WERI-Rb-1 (cell line): ENCODE measurements around the gene FRMD4A.

Experiments used
- DNase-seq: peaks from one replicate; pipeline ENCODE4 v3.0.0-alpha.2; 2020
- H3K27ac ChIP-seq: fragments of 250-450 bp; sonication (Bioruptor Pico); 2 replicates; pipeline ENCODE4 v1.5.1; 2020; ENCODE audit warnings: mild to moderate bottlenecking, moderate library complexity
- H3K27me3 ChIP-seq: fragments of 250-450 bp; sonication (Bioruptor Pico); 2 replicates; pipeline ENCODE4 v1.5.1; 2021; ENCODE audit warnings: mild to moderate bottlenecking, low read depth, moderate library complexity; ENCODE audit not compliant: insufficient read depth, severe bottlenecking
- H3K36me3 ChIP-seq: fragments of 250-450 bp; sonication (Bioruptor Pico); 2 replicates; pipeline ENCODE4 v1.5.1; 2020; ENCODE audit warnings: mild to moderate bottlenecking, moderate library complexity
- H3K4me3 ChIP-seq: 2 replicates; pipeline ENCODE4 v1.5.1; 2011; ENCODE audit warnings: low read depth, mild to moderate bottlenecking, control low read depth, low read length
- H3K9me3 ChIP-seq: fragments of 250-450 bp; sonication (Bioruptor Pico); 2 replicates; pipeline ENCODE4 v1.5.1; 2021; ENCODE audit warnings: mild to moderate bottlenecking, moderate library complexity; ENCODE audit not compliant: severe bottlenecking
- TF ChIP-seq, protein P1 (sequence below): IDR thresholded peaks from 2 replicates; pipeline ENCODE4 v1.5.1; 2011; ENCODE audit warnings: low read depth, mild to moderate bottlenecking, control low read depth, inconsistent platforms, low read length

FRMD4A gene

DNA sequence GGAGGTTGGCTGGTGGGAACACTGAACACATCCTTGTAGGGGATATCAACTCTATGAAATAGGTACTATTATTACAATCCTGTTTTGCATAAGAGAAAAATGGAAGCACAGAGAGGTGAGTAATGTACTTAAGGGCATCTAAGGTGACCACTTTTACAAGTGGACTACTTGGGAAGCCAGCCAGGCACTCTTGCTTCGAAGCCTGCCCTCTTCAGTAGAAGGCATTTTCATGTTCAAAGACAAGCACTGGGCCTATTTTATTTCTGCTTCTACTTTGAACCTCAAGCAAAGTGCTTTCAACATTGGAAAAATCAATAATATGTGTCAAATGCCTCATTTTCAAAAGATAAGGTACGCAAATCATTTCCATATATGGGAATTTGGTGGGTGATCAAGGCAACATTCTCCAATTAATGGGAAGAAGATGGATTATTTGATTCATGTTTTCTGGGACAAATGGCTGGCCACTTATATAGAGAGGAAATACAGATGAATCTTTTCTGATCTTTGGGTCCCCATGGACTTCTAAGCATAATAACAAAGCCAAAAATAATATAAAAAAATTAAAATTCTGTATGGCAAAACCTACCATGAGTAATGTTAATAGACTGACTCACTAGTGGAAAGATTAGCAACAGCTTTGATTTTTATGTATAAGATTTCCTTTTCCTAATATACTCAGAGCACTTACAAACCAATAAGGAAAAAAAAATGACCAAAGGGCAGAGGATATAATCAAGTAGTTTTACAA is 270.2 kb downstream of the FRMD4A start:
- no peak overlapping the region for H3K27ac ChIP-seq
- TF ChIP-seq, protein P1, sequence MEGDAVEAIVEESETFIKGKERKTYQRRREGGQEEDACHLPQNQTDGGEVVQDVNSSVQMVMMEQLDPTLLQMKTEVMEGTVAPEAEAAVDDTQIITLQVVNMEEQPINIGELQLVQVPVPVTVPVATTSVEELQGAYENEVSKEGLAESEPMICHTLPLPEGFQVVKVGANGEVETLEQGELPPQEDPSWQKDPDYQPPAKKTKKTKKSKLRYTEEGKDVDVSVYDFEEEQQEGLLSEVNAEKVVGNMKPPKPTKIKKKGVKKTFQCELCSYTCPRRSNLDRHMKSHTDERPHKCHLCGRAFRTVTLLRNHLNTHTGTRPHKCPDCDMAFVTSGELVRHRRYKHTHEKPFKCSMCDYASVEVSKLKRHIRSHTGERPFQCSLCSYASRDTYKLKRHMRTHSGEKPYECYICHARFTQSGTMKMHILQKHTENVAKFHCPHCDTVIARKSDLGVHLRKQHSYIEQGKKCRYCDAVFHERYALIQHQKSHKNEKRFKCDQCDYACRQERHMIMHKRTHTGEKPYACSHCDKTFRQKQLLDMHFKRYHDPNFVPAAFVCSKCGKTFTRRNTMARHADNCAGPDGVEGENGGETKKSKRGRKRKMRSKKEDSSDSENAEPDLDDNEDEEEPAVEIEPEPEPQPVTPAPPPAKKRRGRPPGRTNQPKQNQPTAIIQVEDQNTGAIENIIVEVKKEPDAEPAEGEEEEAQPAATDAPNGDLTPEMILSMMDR = no peak
- DNase-seq = no peak
- H3K36me3 ChIP-seq = no peaks in the 10 kb centered on the region
- no peaks in the 10 kb centered on the region for H3K9me3 ChIP-seq
- H3K4me3 ChIP-seq = no peak overlapping the region
- no peaks in the 10 kb centered on the region for H3K27me3 ChIP-seq

DNA sequence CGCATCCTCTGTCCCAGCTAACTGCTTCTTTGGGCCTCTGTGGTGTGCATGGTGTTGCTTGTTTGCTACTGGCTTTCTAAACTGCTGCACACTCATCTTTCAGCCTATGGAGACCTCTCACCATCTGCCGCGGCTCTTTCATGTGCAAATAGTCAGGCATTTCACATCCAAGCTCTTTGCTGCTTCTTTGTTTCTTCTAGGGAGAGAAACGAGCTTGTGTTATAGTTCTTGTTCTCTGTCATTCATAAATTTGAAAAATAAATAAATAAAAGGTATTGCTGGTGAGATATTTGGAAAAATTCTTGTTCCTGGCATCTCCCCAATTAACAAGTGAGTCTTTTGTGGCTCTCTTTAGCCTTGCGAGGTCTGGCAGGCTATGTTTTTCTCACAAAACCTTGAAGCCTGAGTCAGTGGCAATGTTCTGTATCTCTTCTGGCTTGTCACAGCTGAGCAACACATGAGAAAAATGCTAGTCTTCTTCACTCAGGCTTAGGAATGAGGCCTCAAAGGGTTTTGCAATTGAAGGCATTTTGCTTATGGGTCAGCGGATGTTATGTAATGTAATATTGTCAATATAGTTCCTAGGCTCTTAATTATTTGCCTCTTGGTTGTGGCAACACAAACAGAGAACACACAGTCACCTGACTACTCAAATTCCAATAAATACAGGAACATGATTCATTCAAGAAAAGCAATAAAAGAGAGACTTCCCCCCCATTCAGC is 274.0 kb downstream of the FRMD4A start:
- DNase-seq = no peak
- TF ChIP-seq, protein P1 = no peak

DNA sequence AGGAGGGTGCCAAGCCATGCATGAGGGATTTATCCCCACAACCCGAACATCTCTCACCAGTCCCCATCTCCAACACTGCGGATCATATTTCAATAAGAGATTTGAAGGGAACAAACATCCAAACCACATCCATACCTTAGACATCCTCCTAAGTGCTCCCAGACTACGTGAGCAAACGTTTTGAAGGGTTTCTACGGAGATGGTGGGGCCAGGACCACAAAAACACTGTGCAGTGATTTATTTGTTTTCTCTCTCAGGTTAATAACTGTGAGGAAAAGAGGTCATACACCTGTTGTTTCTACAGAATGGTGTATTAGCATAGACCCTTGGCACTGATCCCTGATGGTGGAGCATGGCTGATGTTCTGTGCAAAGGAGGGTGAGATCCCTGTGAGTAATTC is 277.8 kb downstream of the FRMD4A start:
- Histone ChIP-seq H3K27ac (no peak overlapping the region), H3K36me3 (no peaks in the 10 kb centered on the region), H3K4me3 (no peak overlapping the region), H3K9me3 (no peaks in the 10 kb centered on the region), H3K27me3 (no peaks in the 10 kb centered on the region)
- no peak for DNase-seq
- TF ChIP-seq, protein P1 = no peak

More for the DNA sequence above, 274.0 kb downstream of the FRMD4A start:
- H3K27me3 ChIP-seq = no peaks in the 10 kb centered on the region
- H3K27ac ChIP-seq = no peak overlapping the region
- H3K4me3 ChIP-seq = no peak overlapping the region
- no peaks in the 10 kb centered on the region for H3K9me3 ChIP-seq
- no peaks in the 10 kb centered on the region for H3K36me3 ChIP-seq

DNA sequence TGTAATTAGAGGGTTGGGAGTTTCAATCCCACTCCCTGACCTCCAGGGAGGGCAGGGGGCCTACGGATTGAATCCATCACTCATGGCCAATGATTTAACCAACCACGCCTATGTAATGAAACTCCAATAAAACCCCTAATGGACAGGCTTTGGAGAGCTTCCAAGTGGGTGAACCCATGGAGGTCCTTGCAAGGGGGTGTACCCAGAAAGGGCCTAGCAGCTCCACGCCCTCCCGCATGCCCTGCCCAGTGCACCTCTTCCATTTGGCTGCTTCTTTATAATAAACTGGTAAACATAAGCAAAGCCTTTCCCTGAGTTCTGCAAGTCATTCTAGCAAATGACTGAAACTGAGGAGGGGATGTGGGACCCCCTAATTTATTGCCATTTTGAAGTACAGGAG is 280.1 kb downstream of the FRMD4A start:
- Histone ChIP-seq H3K36me3 (no peaks in the 10 kb centered on the region), H3K27ac (no peak overlapping the region), H3K4me3 (no peak overlapping the region), H3K27me3 (no peaks in the 10 kb centered on the region), H3K9me3 (no peaks in the 10 kb centered on the region)
- DNase-seq = no peak
- TF ChIP-seq, protein P1 = no peak

- TF ChIP-seq, protein P1 = no peak
- Histone ChIP-seq H3K27ac (no peak overlapping the region), H3K4me3 (no peak overlapping the region), H3K36me3 (no peaks in the 10 kb centered on the region), H3K27me3 (no peaks in the 10 kb centered on the region), H3K9me3 (no peaks in the 10 kb centered on the region)
- no peak for DNase-seq
Measured at GRCh38 chr10:14048930-14049613, 281.7 kb downstream of the FRMD4A start.
